ENCODE data around the gene SERPINE3.

DNA sequence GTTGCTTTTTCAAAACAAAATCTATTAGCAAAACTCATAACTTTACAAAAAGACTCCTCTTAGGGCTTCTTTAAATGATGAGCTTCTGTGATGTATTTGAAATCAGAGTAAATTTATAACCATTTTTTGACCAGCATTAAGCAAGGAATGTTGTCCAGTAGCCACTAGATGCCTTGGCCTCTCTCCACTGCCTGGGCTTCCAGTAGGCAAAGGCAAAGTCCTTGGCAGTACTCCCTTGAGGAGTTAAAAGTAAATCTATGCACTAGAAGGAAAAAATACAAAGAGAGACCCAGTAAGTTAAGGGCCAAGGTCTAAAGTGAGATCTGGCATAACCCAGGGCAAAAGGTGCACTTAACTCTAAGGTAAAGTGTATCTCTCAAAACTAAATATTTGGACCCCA, 9.5 kb downstream of the SERPINE3 start:
- TF ChIP-seq CTCF (conservative IDR thresholded peaks at IDR 0.05 in 1 of 2, IDR thresholded peaks at IDR 0.05 in 1 of 2; ENCODE audit: low read depth in 1 of 2, low read length in 2 of 2): no peak
- no peak for TF ChIP-seq EZH2 (IDR thresholded peaks at IDR 0.05; ENCODE audit: low read length, missing control alignments)
